HG02884 (cell line): Measurements from ENCODE around the gene MOSPD2.

ENCODE experiments used
- ATAC-seq: cut with Tn5 transposase; IDR thresholded peaks from one replicate; pipeline ENCODE4 v1.9.1; 2021; ENCODE audit warnings: mild to moderate bottlenecking, moderate library complexity; ENCODE audit not compliant: unreplicated experiment

Gene MOSPD2

GRCh38 chrX:14913241-14913640 is 40.0 kb downstream of the MOSPD2 start:
- ATAC-seq, result no peak

DNA sequence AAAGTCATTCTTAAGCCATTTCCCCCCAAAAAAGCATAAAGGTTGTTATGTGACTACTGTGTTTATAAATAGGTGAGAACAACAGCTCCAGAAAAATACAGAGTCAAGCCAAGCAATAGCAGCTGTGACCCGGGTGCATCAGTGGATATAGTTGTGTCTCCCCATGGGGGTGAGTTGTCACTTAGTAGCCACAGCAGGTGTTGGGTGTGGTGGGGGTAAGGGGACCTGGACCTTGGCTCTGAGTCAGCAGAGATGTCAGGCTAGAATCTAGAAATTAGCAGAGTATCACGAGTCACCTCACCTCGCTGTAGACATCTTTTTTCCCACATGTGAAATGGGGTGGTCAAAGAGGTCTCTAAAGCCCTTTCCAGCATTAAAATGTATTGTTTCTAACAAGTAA is 42.4 kb downstream of the MOSPD2 start:
- no peak for ATAC-seq

DNA sequence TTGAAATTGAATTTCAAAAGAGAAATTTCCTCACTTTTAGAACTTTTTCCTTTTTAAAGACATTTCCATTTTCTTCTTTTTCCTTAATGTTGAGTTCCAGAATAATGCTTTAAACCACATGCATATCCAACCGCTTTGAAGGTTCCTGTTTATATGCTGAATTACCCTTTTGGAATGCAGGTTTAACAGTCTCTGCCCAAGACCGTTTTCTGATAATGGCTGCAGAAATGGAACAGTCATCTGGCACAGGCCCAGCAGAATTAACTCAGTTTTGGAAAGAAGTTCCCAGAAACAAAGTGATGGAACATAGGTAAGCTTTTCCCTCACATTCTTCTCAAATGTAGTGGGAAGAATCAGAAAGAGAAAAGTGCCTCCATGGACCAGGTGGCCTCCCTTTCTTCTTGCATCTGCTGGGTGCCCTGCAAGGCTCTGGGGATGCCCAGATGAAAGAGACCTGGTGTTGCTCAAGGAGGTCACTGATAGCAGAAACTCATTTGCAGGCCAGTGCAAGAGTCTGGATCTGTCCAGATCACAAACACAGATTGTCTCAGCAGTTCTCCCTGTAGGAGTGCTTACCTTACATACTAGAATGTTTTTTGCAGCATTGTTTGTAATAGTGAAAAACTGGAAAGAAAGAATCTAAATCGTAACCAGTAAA is 42.9 kb downstream of the MOSPD2 start:
- ATAC-seq, result no peak

- no peak for ATAC-seq
Observed at GRCh38 chrX:14919407-14919806, 46.2 kb downstream of the MOSPD2 start.

GRCh38 chrX:14920196-14920595 is 47.0 kb downstream of the MOSPD2 start:
- no peak for ATAC-seq

DNA sequence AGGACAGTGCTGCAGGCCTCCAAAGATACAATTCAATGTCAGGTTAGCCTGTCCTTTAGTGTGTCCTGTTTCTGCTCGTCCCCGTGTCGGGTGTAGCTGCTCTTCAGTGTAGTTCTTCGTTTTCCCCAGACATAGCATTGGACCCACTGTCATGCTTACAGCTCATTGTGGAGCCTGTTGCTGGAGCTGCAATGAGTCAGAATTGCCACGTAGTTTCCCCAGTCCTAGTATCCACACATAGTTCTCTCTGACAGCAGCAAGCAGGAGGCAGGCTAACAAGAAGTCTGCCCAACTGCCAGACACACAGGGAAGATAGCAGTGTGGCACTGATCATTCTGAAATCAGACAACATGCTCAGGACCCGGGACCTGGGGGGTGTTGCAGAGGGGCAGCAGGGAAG is 49.2 kb downstream of the MOSPD2 start:
- ATAC-seq, result no peak

DNA sequence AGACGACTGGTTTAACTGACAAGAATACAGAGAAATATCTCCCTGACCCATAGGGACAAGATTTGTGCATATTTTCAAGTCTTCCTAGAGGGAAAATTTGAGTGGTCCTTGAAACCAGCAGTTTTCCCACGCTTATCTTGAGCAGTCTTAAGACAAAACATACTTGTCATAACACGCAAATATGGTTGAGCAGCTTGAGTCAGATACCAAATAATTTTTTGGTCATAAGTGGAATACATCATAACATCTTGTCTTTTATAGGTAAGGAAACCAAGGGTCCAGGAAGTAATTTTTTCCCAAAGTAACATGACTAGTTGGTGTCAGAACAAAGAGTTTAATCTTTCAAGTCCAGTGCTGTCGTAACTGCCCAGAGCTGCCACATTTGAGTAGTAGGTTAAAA is 50.5 kb downstream of the MOSPD2 start:
- ATAC-seq, result no peak

DNA sequence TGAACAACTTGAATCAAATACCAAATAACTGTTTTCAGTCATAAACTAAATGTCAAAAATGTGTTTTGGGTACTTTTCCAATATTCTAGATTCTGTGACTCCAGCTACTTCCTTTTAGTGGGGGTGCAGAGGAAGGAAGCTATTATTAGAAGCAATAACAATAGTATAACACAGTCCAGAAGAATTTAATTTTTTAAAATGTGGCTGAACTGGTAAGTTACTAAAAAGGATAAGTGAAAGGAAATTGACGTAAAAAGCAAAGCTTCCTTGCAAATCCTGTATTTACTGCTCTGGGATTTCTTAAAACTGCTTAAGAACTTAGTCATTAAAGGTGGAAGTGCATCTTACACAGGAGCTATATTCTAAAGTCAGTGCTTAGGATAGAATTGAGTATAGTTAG is 53.2 kb downstream of the MOSPD2 start:
- ATAC-seq, result no peak

DNA sequence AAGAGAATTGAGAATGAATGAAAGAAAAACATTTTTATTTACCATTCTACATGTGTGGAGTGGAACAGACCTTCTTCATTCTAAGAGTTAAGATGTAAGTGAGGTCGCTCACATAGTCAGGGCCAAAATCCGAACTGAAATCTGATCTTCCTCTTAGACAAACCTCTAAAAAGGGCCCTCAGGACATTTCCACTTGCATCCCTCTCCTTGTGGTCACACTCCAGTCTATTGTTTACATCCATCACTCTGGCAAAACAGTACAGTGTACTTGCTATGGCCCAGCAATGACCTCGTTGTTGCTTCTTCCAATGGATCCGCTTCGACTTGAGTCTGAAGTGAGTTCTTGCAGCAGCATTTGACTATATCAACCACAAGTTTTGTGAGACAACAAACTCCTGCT is 54.2 kb downstream of the MOSPD2 start:
- ATAC-seq, result no peak

- no peak for ATAC-seq
Observed at GRCh38 chrX:14930663-14931062, 57.4 kb downstream of the MOSPD2 start.

DNA sequence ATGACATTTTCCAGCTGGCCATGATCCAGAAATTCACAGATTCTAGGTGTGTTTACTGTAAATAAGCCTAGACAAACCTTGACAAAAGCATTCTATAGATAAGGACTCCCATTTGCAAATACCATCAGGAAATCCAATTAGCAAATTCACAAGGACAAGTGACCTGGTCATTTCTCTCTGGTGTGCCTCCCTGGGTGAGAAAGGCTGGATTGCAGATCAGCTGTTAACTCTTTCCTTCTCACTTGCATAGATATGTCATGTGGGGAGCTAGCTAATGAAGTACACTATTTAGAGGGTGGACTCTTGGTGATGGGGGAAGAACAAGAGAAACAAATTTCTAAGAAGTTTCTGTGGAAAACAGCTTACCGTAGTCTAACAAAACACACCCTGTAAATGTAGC is 58.9 kb downstream of the MOSPD2 start:
- no peak for ATAC-seq

GRCh38 chrX:14934423-14934822 is 61.2 kb downstream of the MOSPD2 start:
- ATAC-seq, result no peak

- ATAC-seq, result no peak
Observed at GRCh38 chrX:14936561-14936960, 63.3 kb downstream of the MOSPD2 start.

- ATAC-seq, result no peak
Observed at GRCh38 chrX:14939644-14940043, 66.4 kb downstream of the MOSPD2 start.

DNA sequence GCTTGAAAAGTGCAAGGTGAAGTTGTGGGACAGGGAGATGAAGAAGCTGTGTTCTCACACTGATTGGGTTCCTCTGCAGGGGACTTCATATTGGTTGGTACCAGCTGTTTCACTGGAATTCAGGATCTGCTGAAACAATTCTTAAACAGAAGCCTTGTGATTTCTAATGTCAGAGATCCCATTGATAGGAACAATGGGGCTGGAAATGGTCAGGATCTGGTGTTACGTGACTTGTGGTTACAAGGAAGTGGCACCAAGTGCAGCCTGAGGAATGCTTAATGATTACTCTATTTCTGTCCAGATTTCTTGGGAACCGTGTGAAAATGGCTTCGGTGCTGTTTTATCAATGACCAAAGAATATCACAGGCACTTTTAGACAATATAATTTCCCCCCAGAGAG is 68.1 kb downstream of the MOSPD2 start:
- no peak for ATAC-seq

GRCh38 chrX:14942341-14942740 is 69.1 kb downstream of the MOSPD2 start:
- ATAC-seq, result no peak

DNA sequence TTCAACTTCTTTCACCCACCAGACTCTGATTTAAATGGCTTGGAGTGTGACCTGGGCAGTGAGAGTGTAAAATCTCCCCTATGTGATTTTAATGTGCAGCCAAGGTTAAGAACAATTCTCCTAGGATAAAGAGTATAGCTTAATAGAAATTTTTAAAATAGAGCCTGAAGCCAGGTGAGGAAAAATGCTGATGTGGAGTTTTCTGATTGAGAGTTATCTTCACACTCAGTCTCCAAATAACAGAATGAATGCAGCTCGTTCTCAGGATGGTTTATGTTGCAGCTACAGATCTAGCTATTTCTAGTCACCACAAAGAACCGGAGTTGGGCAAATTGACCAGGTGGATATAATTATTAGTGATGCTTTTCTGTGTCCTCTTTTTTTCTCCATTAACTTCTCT is 70.7 kb downstream of the MOSPD2 start:
- no peak for ATAC-seq

DNA sequence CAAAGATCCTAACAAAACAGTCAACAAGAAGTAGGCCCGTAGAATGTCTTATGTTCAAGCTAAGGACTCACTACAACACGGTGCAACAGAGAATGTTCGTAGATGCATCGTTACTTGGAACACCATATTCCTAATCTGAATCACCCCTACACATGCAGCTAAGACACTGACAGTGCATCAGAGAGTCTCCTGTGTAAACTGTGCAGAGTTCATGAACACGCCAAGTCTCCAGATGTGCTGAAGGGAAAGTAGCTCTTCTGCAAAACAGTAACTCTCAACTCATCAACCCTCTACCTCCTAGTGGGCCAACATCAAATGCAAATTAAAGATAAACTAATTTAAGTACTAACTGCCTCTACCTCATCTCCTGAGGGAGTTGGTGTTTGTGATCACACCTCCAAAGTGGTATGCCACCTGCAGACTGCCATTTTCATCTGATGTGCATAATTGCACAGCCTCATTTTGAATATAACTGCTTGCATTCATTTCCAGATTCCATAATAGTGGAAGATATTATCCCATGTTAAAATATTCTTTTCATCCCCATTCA is 73.5 kb downstream of the MOSPD2 start:
- ATAC-seq, result no peak

DNA sequence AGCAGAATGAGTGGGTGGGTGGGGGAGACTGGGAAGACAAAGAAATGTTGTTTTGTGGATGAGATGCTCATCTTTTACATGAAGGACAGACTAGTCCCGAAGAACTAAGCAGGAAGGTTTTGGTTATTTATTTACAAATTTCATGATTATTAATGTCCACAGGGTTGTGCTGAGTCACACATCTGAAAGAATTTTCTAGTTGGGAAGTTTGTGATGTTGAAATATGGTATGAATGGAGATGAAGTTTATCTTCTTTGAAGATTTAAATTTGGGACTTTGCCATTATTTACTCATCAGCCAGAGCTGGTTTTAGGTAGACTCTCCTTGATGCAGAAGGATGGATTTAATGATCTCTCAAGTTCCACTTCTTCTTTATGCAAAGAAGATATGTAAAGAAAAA is 75.5 kb downstream of the MOSPD2 start:
- no peak for ATAC-seq

GRCh38 chrX:14956813-14957582 is 83.8 kb downstream of the MOSPD2 start:
- ATAC-seq, result no peak

DNA sequence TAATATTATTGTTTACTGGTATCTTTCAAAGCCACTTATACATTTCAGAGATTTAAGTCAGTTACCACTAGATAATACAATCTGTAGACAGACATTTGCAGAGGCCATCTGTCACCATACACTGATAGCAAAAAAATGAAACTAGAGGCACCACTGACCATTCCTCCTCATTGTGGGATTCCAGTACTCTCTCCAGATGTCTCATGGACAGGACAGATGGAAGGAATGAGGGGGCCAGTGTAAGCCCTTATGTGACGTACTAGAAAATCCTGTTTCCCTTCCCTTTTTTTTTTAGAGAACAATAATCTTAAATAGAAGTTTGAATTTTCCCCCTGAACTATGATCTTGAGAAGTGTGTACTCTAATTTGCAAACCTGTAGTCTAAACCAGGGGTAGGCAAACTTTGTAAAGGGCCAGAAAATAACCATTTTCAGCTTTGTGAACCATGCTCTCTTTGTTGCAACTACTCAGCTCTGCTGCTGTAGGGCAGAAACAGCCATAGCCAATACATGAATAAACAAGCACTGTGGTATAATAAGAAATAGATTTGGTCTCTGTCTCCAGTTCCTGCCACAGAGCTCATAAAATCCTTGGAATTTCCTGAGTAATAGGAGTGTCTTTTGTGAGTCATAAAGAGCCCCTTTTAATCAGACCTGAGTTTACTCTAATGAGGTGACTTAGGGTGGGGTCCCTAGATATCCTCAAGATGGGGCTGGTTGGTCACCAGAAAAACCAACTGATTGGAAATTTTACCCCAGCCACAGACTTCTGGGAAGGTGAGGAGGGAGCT is 90.4 kb downstream of the MOSPD2 start:
- ATAC-seq, result no peak

- ATAC-seq, result no peak
Observed at GRCh38 chrX:14964500-14964899, 91.3 kb downstream of the MOSPD2 start.
